A549 (cell line): Measurements from ENCODE around the gene IL2RG. TPM values are rescaled to one million over a fixed set of nuclear protein-coding genes. Genes with fewer than 3 reads are reported as not detected.

Experiments
- ATAC-seq, 2 experiments: fragments of 200-7000 bp in 1 of 2; fragments of >200 bp in 1 of 2; cut with Nextera tagmentation in 1 of 2; cut with Tn5 transposase in 1 of 2; 3 replicates each; pipeline versions ENCODE4 v1.8.0 to v1.9.1; 2018 to 2020; ENCODE audit warnings: mild to moderate bottlenecking in 1 of 2, moderate library complexity in 1 of 2
- CTCF ChIA-PET: fragments of 300-600 bp; sonication (Branson Sonifier 250); formaldehyde crosslinking; extraction: SDS; loops from one replicate; lab custom pipeline; 2021; ENCODE audit warnings: antibody characterized with exemption, inconsistent platforms; lab: Yijun Ruan, JAX
- POLR2A ChIA-PET: fragments of 350-600 bp; formaldehyde crosslinking; extraction: SDS; loops from one replicate; lab custom pipeline; 2021; ENCODE audit warnings: antibody characterized with exemption, inconsistent platforms; lab: Yijun Ruan, JAX
- DNase-seq, 2 experiments: peaks; one replicate each; pipeline versions ENCODE4 v3.0.0 to v3.0.0-alpha.2; 2011 to 2016; ENCODE audit warnings: low read depth in 1 of 2, low spot score in 1 of 2
- FAIRE-seq: peaks from 2 replicates; lab custom pipeline; 2011; peaks lifted over from hg19 to GRCh38; lab: Jason Lieb, UNC
- H3K27ac ChIP-seq, 2 experiments: fragments of >200 bp; sonication (Bioruptor Twin); formaldehyde crosslinking; 3 replicates each; pipeline ENCODE4 v1.5.1; 2016 to 2017
- H3K4me1 ChIP-seq: fragments of >200 bp; sonication (Bioruptor Twin); formaldehyde crosslinking; 3 replicates; pipeline ENCODE4 v1.6.1; 2016
- H3K4me2 ChIP-seq: fragments of >200 bp; sonication (Bioruptor Twin); formaldehyde crosslinking; 3 replicates; pipeline ENCODE4 v1.6.1; 2016
- H3K4me3 ChIP-seq: fragments of >200 bp; sonication (Bioruptor Twin); formaldehyde crosslinking; 3 replicates; pipeline ENCODE4 v1.5.1; 2016
- H3K9me3 ChIP-seq: fragments of >200 bp; sonication (Bioruptor Twin); formaldehyde crosslinking; 3 replicates; pipeline ENCODE4 v1.6.1; 2016
- CEBPB ChIP-seq, 2 experiments: fragments of >200 bp in 1 of 2; sonication (Bioruptor Twin) in 1 of 2; formaldehyde crosslinking in 1 of 2; IDR thresholded peaks; 2 replicates each; pipeline ENCODE4 v1.6.1; 2012 to 2016
- CHD4 ChIP-seq: fragments of 200-600 bp; sonication (generic); IDR thresholded peaks from 2 replicates; pipeline ENCODE4 v1.6.1; 2016; ENCODE audit warnings: antibody characterized with exemption, mild to moderate bottlenecking, borderline replicate concordance
- EHF ChIP-seq: fragments of 250-450 bp; sonication (Bioruptor Pico); IDR thresholded peaks from 2 replicates; pipeline ENCODE4 v1.5.0; 2020; ENCODE audit warnings: mild to moderate bottlenecking
- EHMT2 ChIP-seq: fragments of 200-600 bp; sonication (generic); IDR thresholded peaks from 2 replicates; pipeline ENCODE4 v1.6.1; 2016; ENCODE audit warnings: antibody characterized with exemption, low read depth, mild to moderate bottlenecking, moderate library complexity
- ESRRA ChIP-seq: fragments of 150-350 bp; IDR thresholded peaks from 2 replicates; pipeline ENCODE4 v1.6.1; 2014; ENCODE audit warnings: mild to moderate bottlenecking, low read length, borderline replicate concordance
- FOSB ChIP-seq: fragments of 250-450 bp; sonication (Bioruptor Pico); IDR thresholded peaks from 2 replicates; pipeline ENCODE4 v1.5.0; 2020; ENCODE audit warnings: mild to moderate bottlenecking, moderate library complexity
- FOXS1 ChIP-seq: fragments of 250-450 bp; sonication (Bioruptor Pico); IDR thresholded peaks from 2 replicates; pipeline ENCODE4 v1.5.0; 2020; ENCODE audit warnings: mild to moderate bottlenecking, moderate library complexity
- JUN ChIP-seq, 2 experiments: fragments of >200 bp; sonication (Bioruptor Twin); formaldehyde crosslinking; IDR thresholded peaks; 2 replicates in 1 of 2; 3 replicates in 1 of 2; pipeline ENCODE4 v1.6.1; 2016 to 2017
- JUNB ChIP-seq: fragments of >200 bp; sonication (Bioruptor Twin); formaldehyde crosslinking; IDR thresholded peaks from 2 replicates; pipeline ENCODE4 v1.6.1; 2016
- KDM1A ChIP-seq: fragments of 200-600 bp; sonication (generic); IDR thresholded peaks from 2 replicates; pipeline ENCODE4 v1.6.1; 2016; ENCODE audit warnings: low read depth, mild to moderate bottlenecking
- MAFK ChIP-seq: fragments of 450-650 bp; IDR thresholded peaks from 2 replicates; pipeline ENCODE4 v1.6.1; 2014; ENCODE audit not compliant: partially characterized antibody
- NFE2L2 ChIP-seq: fragments of 150-350 bp; conservative IDR thresholded peaks from 2 replicates; pipeline ENCODE4 v1.6.1; 2014; ENCODE audit warnings: low read length
- NR3C1 ChIP-seq: fragments of >200 bp; sonication (Bioruptor Twin); formaldehyde crosslinking; IDR thresholded peaks from 3 replicates; pipeline ENCODE4 v1.6.1; 2017
- POLR2A ChIP-seq: IDR thresholded peaks from 2 replicates; pipeline ENCODE4 v1.6.1; 2012; ENCODE audit warnings: mild to moderate bottlenecking, low read length
- POLR2AphosphoS2 ChIP-seq: conservative IDR thresholded peaks from 2 replicates; pipeline ENCODE4 v1.6.1; 2012; ENCODE audit warnings: low read length, improper control_type of control experiment, inconsistent platforms
- RARB ChIP-seq: fragments of 250-450 bp; sonication (Bioruptor Pico); IDR thresholded peaks from 2 replicates; pipeline ENCODE4 v1.8.0; 2021; ENCODE audit warnings: mild to moderate bottlenecking, moderate library complexity
- RFX5 ChIP-seq: fragments of 450-650 bp; IDR thresholded peaks from 2 replicates; pipeline ENCODE4 v1.7.1; 2014; ENCODE audit warnings: antibody characterized with exemption, mild to moderate bottlenecking, moderate library complexity
- ZC3H11A ChIP-seq: fragments of 450-650 bp; IDR thresholded peaks from 2 replicates; pipeline ENCODE4 v1.6.1; 2014; ENCODE audit warnings: antibody characterized with exemption, mild to moderate bottlenecking
- ZFP36 ChIP-seq: fragments of 450-650 bp; IDR thresholded peaks from 2 replicates; pipeline ENCODE4 v1.6.1; 2014; ENCODE audit warnings: borderline replicate concordance; ENCODE audit not compliant: partially characterized antibody
- ZNF302 ChIP-seq: fragments of 250-450 bp; sonication (Bioruptor Pico); IDR thresholded peaks from 2 replicates; pipeline ENCODE4 v1.9.0; 2021; ENCODE audit warnings: inconsistent platforms, mild to moderate bottlenecking, moderate library complexity
- ZSCAN20 ChIP-seq: fragments of 250-450 bp; sonication (Bioruptor Pico); IDR thresholded peaks from 2 replicates; pipeline ENCODE4 v1.8.0; 2022; ENCODE audit warnings: mild to moderate bottlenecking, moderate library complexity
- WGBS: methylation state at CpG from one replicate; pipeline ENCODE4 v1.1.6; 2017; ENCODE audit errors: missing lambda C conversion rate; 5-methylcytosine and 5-hydroxymethylcytosine counted together
- polyA plus RNA-seq, 4 experiments: library from polyadenylated mRNA; depleted of rRNA in 3 of 4; stranded (reverse); fragments of >200 nt; fragmentation: RNase III in 1 of 4; extraction: RNeasy Plus Mini Kit Qiagen cat#74134 plus additional on column Dnase treatment in 1 of 4; gene quantifications; 2 replicates in 3 of 4; 3 replicates in 1 of 4; pipeline ENCODE4 v1.2.3, GENCODE V29; 2011 to 2017
- TF ChIP-seq, protein P1 (sequence below): IDR thresholded peaks from 2 replicates; pipeline ENCODE4 v1.6.1; 2012
- TF ChIP-seq, protein P2 (sequence below): fragments of 200-600 bp; sonication (generic); IDR thresholded peaks from 2 replicates; pipeline ENCODE4 v1.6.1; 2016; ENCODE audit warnings: antibody characterized with exemption, mild to moderate bottlenecking, moderate library complexity
- TF ChIP-seq, protein P3 (sequence below): IDR thresholded peaks from 2 replicates; pipeline ENCODE4 v1.6.1; 2012; ENCODE audit warnings: low read depth, borderline replicate concordance
- TF ChIP-seq, protein P4 (sequence below): fragments of >200 bp; sonication (Bioruptor Twin); formaldehyde crosslinking; IDR thresholded peaks from 2 replicates; pipeline ENCODE4 v1.6.1; 2016

IL2RG gene
- polyA plus RNA-seq, 2 of the 4 experiments (the other 2 are of a cell fraction) = 0.22 to 0.23 TPM

DNA sequence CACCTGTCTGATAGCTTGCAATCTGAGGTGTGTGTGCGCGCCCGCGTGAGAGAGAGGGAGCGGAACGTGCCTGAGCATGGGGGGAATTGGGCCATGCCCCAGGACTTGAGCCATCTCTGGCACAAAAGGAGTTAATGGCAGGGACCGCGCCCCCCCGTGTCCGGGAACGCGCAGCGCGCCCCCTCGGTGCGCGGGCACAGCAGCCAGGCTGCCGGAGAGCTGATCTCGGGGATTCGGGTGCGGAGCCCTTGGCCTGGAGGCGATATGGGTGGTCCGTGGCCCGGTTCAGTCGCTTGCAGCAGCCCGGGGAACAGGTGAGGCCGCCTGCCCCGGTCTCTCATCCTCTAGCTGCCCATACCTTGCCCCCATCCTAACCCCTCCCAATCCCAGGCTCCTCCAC is 33.3 kb upstream of the IL2RG start, which contains the start of gene NLGN3:
TSS of gene NLGN3 (plus strand) at position 191 of the 400 bp plus-strand sequence. CDS start 2,909 bp downstream, outside the sequence.
- DNase-seq (no peak), FAIRE-seq (no peak), ATAC-seq (no peak)
- Histone ChIP-seq H3K9me3 (no peaks in the 10 kb centered on the region), H3K27ac (peak within 1 kb of the TSS in 1 of 2 experiments; percentile 76; a peak in 3 of 6 replicates)
- POLR2A ChIA-PET = no interaction called here
- 72% methylated on average over 26 of the region's 28 CpGs for WGBS
- TF ChIP-seq ZNF302 = no peak
- TF ChIP-seq EHMT2 = no peak
- TF ChIP-seq, protein P1, sequence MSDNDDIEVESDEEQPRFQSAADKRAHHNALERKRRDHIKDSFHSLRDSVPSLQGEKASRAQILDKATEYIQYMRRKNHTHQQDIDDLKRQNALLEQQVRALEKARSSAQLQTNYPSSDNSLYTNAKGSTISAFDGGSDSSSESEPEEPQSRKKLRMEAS = no peak
- TF ChIP-seq EHF (CRISPR knock-in tag) = no peak
- TF ChIP-seq, protein P2, sequence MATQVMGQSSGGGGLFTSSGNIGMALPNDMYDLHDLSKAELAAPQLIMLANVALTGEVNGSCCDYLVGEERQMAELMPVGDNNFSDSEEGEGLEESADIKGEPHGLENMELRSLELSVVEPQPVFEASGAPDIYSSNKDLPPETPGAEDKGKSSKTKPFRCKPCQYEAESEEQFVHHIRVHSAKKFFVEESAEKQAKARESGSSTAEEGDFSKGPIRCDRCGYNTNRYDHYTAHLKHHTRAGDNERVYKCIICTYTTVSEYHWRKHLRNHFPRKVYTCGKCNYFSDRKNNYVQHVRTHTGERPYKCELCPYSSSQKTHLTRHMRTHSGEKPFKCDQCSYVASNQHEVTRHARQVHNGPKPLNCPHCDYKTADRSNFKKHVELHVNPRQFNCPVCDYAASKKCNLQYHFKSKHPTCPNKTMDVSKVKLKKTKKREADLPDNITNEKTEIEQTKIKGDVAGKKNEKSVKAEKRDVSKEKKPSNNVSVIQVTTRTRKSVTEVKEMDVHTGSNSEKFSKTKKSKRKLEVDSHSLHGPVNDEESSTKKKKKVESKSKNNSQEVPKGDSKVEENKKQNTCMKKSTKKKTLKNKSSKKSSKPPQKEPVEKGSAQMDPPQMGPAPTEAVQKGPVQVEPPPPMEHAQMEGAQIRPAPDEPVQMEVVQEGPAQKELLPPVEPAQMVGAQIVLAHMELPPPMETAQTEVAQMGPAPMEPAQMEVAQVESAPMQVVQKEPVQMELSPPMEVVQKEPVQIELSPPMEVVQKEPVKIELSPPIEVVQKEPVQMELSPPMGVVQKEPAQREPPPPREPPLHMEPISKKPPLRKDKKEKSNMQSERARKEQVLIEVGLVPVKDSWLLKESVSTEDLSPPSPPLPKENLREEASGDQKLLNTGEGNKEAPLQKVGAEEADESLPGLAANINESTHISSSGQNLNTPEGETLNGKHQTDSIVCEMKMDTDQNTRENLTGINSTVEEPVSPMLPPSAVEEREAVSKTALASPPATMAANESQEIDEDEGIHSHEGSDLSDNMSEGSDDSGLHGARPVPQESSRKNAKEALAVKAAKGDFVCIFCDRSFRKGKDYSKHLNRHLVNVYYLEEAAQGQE = no peak
- TF ChIP-seq POLR2AphosphoS2 = no peak
- TF ChIP-seq, protein P3, sequence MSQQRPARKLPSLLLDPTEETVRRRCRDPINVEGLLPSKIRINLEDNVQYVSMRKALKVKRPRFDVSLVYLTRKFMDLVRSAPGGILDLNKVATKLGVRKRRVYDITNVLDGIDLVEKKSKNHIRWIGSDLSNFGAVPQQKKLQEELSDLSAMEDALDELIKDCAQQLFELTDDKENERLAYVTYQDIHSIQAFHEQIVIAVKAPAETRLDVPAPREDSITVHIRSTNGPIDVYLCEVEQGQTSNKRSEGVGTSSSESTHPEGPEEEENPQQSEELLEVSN = no peak
- no peak for TF ChIP-seq ESRRA
- no peak for TF ChIP-seq JUN (IDR thresholded peaks at IDR 0.05)
- TF ChIP-seq RARB (CRISPR knock-in tag) = no peak
- TF ChIP-seq CEBPB (IDR thresholded peaks at IDR 0.05) = no peak
- TF ChIP-seq, all 56 proteins: peak for 0
- Histone ChIP-seq H3K4me3 (no peak within 1 kb of the TSS), H3K4me1 (peaks cover 11% of the 10 kb centered on the region), H3K4me2 (peak within 1 kb of the TSS; percentile 64)
- CTCF ChIA-PET = interaction anchor here (1.0 to 1.2 kb wide), 2 partner anchors 15 to 18 kb away, joined by 3 to 4 read pairs; no protein-coding TSS in a partner anchor

DNA sequence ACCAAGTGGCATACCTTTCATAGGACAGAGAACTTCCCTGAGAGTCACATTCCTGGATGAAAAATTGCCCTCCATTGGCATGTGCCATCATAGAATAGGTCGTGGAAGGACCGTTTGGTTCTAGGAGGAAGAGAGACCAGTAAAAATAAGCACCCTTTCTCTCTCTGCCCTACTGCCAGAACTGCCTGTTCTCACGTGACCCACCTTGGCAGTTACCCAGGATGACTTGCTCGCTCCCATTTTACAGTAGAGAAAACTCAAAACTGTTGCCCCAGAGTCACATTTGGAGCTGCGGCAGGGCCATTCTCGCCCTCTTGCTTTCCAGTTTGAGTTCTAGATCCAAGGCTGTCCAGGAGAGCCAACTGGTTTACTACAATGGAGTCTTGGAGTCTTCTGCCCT is 32.1 kb upstream of the IL2RG start:
- Histone ChIP-seq H3K4me3 (no peak overlapping the region), H3K27ac (no peak overlapping the region), H3K9me3 (no peaks in the 10 kb centered on the region), H3K4me1 (peaks cover 11% of the 10 kb centered on the region), H3K4me2 (no peak overlapping the region)
- FAIRE-seq (no peak), ATAC-seq (no peak), DNase-seq (no peak)
- ChIA-PET POLR2A (no interaction called here), CTCF (interaction anchor here (1.3 kb wide), 1 partner anchor 14 kb away, joined by 4 read pairs; no protein-coding TSS in a partner anchor)
- TF ChIP-seq MAFK (no peak), POLR2A (no peak), RFX5 (no peak), POLR2AphosphoS2 (no peak), FOXS1 (CRISPR knock-in tag) (no peak), ZC3H11A (no peak), JUNB (no peak), EHMT2 (no peak), NFE2L2 (no peak), ZFP36 (no peak), CEBPB (IDR thresholded peaks at IDR 0.05) (no peak), ZSCAN20 (CRISPR knock-in tag) (no peak), JUN (IDR thresholded peaks at IDR 0.05) (no peak), KDM1A (no peak), NR3C1 (no peak), CHD4 (no peak), FOSB (CRISPR knock-in tag) (no peak)
- TF ChIP-seq, protein P4, sequence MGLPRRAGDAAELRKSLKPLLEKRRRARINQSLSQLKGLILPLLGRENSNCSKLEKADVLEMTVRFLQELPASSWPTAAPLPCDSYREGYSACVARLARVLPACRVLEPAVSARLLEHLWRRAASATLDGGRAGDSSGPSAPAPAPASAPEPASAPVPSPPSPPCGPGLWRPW = no peak
- 87% methylated on average over 6 of the region's 6 CpGs for WGBS
